ENCODE results near the gene APOB.
"Not testable (repeated sequence)": the region's sequence is repeated elsewhere in the genome, so short reads cannot be mapped to it uniquely, and the experiment has no call there.

- not testable (repeated sequence) for TF ChIP-seq CTCF (IDR thresholded peaks at IDR 0.05); ZFX (IDR thresholded peaks at IDR 0.05; ENCODE audit: borderline replicate concordance)
Observed at GRCh38 chr2:21028951-21029350, 14.9 kb downstream of the APOB start.
